Sciatic nerve (tissue), 2 donors: ENCODE results near the gene HOXA5. TPM values are rescaled to one million over a fixed set of nuclear protein-coding genes. Genes with fewer than 3 reads are reported as not detected.

Experiments
- ATAC-seq: fragments of 200-7000 bp; cut with Tn5 transposase; one replicate; pipeline ENCODE4 v1.9.1; 2020; ENCODE audit warnings: mild to moderate bottlenecking, moderate library complexity
- DNase-seq: peaks from one replicate; pipeline ENCODE4 v3.0.0-alpha.2; 2020; ENCODE audit warnings: low spot score
- intact Hi-C: fragments of 100-400 bp; cut with DNase I; formaldehyde crosslinking; loops from one replicate; pipeline ENCODE4 v1.14.2; 2022
- total RNA-seq: library from RNA; stranded (reverse); fragmentation: NEBNext Ultra II Directional; extraction: Animal tissue kit (Norgen Biotek cat#: 25700); gene quantifications from one replicate; pipeline ENCODE4 v1.2.1, GENCODE V29; 2021
- donor health status: DM: no; HTN: no; CAD: no.
- donor health status: DM: no; HTN: no; CAD: no.

Gene HOXA5
- total RNA-seq, 1 donor from 2014 or later, result 20.1 TPM

DNA sequence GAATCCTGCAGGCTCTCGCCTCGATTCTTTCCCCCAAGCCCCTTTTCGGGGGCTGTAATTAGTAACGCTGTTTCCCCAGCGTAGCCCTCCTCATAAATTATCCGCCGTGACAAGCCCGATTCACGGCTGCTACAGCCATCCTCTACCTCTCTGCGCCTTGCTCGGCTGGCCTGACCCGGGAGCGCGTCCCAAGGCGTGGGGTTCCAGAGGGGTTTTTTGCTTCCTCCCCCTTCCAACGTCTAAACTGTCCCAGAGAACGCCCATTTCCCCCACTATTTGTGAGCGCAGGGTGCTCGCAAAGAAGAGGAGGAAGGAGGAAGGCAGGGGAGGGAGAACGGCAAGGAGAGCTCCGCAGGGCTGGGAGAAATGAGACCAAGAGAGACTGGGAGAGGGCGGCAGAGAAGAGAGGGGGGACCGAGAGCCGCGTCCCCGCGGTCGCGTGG is 880 bp downstream of the HOXA5 start:
- ATAC-seq (no peak), DNase-seq (no peak)
- intact Hi-C loops, result no loop called here

DNA sequence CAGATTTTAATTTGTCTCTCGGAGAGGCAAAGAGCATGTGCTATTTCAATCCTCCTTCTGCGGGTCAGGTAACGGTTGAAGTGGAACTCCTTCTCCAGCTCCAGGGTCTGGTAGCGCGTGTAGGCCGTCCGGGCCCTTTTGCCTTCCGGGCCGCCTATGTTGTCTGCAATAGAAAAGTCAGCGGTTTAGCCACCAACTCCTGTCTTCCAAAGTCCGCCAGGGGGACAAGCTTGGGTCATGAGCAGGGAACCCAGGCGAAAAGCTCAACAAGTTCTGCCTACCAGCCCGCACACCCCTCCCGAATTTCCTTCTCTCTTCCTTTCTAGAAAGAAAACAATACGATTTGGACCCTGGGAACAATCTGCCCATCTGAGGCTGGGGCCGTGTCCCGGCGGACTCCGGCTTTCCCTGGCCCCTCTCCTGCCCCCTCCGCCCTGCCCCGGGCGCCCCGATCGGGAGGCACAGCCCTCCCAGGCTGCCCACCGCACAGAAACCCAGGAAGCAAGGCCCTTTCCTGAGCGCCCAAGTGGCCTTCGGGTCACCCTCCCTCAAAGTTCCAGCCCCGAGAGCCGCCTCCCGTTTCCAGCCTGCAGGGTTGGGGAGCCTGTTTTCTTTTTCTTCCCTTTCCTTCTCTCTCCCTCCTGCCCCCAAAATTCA is 1.4 kb downstream of the HOXA5 start:
- DNase-seq (peak; percentile 55), ATAC-seq (no peak)
- intact Hi-C loops, result no loop called here

DNA sequence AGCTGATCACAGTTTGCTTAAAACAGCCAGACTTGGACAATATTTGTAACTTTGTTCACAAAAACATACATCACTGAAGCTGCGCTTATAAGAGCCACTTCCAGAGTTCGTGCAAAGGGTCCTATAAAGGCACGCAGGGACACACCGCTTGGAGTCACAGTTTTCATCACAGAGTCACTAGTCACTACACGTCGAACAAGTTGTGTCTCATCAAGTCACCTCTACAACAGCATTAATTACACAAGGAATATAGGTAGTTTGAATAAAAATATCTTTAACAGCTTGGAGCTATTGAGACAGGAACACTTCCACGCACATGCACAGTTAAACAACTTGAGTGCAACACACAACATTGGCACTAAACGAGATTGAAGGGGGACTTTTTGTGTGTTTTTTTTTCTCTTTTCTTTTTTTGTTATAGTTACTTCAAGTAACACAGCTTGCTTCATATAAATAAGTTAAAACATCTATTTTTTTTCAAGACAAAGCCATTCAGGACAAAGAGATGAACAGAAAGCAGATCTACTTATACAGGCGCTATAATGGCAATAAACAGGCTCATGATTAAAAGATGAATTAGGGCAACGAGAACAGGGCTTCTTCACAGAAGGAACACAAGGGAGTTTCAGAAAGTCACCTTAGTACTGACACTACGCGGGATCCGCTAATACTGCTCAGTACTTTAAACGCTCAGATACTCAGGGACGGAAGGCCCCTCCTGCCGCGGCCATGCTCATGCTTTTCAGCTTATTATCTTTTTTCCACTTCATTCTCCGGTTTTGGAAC is 2.2 kb downstream of the HOXA5 start:
- ATAC-seq (no peak), DNase-seq (no peak)
- intact Hi-C loops, result no loop called here

DNA sequence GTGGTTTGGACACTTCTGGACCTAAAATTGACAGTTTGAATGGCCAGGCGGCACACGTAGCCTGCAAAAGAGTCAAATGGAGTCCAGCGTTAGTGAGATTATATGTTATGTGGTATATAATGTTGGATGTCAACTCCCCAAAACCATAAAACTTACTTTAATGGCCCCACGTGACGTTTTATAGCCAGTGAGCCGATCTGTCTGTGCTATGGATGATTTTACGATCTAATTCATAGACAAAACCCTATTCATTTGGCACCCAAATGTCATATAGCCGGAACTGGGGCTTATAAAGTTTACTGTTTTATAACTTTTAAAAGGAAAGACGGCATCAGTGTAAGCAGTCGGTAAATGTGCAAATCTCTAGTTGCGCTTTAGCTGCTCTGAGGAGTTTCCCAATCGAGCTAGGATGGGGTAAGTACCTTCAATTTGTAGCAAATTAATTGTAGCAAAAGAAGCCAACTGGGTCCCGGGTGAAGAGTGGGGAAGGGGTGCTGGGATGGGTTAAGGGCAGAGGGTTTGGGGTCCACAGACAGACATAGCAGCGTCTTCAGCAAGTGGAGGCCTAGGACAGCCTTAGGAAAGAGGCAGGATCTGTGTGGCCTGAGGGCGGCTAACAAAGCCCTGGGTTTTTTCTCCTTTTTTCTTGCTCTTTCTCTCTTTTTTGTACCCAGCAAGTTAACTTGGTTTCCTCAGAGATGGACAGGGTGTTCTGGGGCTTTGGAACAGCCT is 3.2 kb downstream of the HOXA5 start:
- no peak for ATAC-seq
- intact Hi-C loops, result no loop called here
- no peak for DNase-seq

DNA sequence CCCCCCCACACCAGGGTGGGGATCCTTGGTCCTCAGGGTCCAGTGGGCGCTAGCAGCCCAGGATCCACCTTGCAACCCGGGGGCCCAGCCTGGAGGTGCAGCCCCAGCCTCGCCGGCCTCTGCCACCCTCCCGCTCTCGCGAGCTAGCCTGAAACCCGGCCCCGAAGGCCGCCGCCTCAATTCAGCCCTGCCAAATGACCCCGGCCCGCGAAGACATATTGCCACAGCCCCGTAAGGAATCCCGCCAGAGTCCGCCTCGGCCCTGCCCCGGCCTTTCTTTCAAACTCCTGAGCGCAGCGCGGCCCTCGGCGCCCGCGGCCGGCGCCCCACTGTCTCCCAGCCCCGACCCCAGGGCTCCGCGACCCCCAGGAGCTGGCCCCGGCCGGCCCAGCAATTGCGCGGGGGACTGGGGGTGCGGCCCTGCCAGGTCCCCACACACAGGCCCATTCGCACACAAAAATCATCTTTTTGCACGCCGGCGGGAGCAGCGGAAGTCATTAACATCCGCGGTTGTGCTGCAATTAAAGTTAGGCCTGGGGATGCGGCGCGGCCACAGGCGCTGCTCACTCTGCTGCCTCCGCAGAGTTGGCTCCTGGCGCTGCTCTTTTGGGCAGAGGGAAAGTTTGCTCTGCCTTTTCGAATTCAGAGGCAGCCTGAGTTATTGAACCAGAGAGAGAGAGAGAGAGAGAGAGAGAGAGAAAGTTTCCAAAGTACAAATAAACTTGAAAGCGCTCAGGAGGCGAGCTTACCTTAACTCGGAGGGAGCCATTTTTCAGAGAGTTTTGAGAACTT is 4.0 kb downstream of the HOXA5 start:
- ATAC-seq, result no peak
- DNase-seq, result peak; percentile 66
- intact Hi-C loops, result no loop called here

DNA sequence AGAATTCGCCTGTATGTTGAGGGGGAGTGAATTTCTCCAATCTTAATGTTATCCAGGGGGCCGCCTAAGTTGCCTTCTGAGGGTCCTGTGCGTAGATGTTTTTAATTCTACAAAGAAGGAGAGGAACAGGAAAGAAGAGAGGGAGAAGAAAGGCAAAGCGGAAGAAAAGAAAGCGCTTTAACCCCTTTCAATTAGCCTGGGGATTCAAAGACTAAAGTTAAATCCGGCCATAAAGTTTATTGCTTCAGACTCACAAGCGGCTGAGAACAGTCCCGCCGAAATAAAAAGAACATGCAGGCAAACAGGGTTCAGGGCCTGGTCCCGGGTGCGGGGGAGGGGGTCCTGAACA is 4.5 kb downstream of the HOXA5 start:
- intact Hi-C loops, result no loop called here
- ATAC-seq (no peak), DNase-seq (no peak)

DNA sequence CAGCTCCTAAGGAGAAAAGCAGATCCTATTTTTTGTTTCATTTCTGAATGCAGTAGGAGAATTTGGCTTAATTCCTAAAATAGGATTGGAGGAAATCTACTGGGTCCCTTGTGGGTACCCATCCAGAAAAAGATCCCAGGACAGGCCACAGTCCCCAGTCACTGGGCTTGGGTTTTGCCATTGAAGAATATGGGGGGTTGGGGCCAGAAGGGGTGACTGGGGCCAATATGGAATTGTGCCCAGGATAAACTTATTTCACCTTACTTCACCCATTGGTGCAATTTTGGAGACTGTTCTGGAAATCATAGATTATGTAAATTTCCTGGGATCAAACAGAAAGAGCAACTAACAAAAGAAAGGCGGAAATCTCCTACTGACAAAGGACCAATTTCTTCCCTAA is 5.0 kb downstream of the HOXA5 start:
- ATAC-seq (no peak), DNase-seq (no peak)
- intact Hi-C loops, result no loop called here

DNA sequence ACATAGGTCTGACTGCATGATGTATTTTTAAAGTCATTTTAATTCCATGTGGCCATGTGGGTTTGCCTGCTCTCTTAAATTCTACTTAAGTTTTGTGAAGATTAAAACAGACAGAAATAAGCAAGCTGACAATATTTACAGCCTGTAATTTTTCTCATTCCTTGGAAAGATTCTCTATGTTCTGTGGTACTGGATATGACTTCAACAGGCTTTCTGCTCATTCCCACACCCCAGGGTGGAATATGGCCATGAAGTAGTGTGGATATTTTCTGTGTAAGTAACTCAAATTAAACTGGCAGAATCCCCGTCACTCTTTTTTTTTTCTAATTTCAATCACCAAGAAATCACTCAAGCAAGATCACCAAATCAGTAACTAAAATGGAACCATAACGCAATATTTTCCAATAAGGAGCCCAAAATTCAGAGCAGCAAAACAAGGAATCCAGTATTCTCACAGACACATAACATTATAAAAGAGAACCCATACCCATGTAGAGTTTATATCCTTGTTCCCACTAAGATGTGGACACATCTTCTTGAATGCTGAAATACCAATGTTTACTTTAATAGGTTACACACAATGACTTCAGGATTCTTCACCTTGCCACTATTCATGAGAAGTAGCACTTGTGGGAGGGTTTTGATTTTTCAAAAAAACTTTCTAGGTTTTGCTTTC is 5.7 kb downstream of the HOXA5 start:
- intact Hi-C loops, result no loop called here
- DNase-seq (no peak), ATAC-seq (no peak)

DNA sequence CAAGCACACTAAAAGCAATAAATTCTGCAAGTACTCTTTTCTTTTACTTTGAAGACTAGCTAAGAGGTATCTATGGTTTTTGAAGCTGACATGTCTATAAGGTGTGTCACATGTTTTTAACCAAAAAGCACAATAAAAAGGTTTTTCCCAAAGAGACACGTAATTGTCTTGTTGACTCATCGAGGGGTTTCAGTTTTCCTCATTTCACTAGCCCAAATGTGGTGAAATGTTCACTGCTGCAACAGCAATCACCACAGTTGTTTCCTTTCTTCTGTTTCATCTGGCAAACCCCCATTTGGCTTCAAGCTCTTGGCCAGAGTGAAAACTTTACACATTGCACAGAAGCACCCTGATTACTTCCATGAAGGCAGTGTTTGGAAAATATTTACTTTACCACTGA is 9.1 kb downstream of the HOXA5 start:
- ATAC-seq (peak; percentile 50), DNase-seq (no peak)

DNA sequence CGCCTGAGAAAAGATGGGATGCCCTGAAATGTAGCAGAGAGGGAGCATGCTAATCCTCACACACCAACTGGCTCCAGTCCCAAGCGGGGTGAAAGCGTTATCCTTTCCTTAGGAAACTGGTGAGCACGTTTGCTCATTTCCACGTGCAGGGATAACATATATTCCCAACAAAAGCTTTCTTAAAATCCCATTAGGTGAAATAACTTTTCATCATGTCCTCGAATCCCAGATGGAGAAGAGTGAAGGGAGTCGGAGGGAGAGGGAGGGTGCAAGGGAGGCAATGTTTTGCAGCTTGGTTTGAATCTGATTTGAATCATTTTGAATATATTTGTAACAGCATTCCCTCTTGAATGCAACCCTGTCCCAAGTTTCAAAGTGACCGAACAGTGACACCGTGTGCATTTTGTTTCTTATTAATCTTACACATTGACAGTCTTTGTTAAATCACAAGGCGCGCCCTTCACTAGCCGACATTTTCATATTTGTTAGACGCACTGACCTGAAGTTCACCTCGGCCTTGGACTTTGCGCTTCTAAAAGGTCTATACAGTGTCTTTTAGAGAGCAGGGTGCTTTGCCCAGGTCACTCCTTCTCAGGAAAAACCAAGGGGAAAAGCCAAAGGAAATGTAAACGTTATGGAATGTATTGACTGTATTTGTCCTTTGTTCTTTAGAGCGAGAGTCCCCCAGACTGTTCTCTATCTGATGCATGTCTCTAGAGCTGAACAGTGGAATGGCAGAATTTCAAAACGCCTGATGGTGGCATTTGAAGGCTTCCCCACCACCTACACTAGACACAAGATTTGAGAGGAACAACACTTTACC is 9.9 kb downstream of the HOXA5 start:
- intact Hi-C loops, result no loop called here
- DNase-seq (no peak), ATAC-seq (no peak)

More for the DNA sequence above, 9.1 kb downstream of the HOXA5 start:
- intact Hi-C loops, result no loop called here

DNA sequence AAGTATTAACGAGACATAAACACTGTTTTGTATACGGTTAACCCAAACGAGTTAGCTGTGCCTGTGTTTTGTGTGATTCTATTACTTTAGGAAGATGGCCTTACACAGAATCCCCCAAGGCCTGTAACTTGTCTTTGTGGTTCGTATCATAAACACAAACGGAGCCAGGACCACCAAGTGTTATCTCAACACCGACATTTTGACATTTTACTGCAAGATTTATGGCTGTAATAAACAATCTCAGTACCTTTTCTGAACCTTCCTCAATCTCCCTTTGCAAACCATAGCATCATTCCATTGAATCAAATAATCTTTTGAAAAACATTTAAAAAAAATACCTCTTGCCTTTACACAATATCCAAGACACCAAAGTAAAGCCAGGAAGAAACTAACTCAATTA is 10.5 kb downstream of the HOXA5 start:
- DNase-seq (no peak), ATAC-seq (no peak)
- intact Hi-C loops, result no loop called here

DNA sequence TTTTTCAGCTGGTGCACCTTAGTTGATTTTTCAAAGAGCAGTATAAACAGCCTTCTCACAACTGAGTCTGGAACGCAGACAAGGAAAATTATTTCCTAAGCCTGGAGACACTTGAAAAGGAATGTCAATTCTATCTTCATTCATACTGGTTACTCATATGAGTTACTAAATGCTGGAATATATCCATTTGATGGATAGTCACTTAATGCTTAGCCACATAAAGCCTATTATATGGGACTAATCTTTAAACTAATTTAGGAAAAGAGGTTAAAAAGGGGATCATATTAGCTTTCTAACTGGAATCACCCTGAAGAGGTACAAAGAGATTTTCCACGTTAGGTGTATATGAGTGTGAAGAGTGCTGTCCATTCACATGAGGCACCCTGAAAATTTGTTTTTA is 11.3 kb downstream of the HOXA5 start:
- DNase-seq (no peak), ATAC-seq (no peak)
- intact Hi-C loops, result no loop called here

DNA sequence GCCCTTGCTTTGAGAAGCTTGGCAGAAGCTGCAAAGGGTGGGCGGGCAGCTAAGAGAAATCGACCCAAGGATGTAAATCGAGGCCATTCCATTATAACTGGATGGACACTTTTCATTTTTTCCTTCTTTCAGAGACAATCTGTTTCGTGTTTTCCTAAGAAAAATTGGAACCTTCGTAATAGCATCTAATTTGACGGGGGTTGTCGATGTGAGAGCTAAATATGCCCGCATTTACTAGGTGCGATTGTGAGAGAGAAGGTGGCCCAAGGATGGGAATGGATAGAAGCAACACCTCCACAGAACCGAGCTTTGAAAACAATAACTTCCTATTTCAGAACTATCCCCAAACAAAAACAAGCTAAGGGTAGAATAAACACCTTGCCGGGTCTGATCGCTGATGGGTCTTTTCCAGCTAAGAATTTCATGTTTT is 12.1 kb downstream of the HOXA5 start:
- intact Hi-C loops, result no loop called here
- no peak for DNase-seq

DNA sequence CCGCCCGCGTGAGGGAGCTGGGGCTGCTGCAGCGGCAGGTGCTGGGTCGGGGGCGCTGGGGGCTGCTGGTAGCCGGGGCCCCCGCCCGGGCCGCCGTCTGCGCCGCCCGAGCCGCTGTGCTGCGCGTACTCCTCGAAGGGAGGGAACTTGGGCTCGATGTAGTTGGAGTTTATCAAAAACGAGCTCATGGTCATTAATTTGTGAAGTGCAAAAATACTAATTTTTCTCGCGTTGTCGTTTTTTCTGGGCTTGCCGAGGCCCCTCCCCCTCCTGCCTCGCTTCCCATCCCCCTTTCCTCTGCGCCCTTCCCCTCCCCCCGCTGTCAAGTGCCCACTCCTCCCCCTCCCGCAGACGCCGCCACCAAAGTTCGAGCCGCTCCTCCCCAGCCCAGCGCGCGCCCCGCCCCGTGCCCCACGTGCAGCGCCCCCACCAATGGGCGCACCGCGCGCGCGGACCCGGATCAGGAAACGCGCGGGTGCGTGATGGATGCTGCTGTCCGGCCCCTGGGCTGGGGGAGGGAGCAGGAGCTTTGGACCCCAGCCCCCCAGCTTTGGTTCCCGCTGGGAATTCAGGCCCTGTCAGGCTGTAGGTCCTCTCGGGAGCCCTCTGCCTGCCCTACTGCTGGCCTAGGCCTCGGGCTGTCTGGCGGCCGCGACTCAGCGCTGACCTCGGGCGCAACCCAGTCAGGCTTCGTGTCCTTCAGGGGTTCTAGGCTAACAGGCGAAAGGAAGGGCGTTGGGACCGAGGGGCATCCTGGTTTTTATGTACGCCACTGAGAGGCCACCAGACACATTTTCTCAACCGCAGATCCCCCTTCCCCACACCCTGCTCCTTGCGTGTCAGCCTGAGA is 12.7 kb downstream of the HOXA5 start, which contains the start of gene HOXA4:
Gene HOXA4 (minus strand): TSS at position 218 of the 850 bp plus-strand sequence. CDS start 24 bp downstream, at position 194.
- ATAC-seq, result peak; percentile 97
- DNase-seq, result peak; percentile 96
- intact Hi-C loops, result no loop called here

More for the DNA sequence above, 12.1 kb downstream of the HOXA5 start:
- ATAC-seq, result no peak

DNA sequence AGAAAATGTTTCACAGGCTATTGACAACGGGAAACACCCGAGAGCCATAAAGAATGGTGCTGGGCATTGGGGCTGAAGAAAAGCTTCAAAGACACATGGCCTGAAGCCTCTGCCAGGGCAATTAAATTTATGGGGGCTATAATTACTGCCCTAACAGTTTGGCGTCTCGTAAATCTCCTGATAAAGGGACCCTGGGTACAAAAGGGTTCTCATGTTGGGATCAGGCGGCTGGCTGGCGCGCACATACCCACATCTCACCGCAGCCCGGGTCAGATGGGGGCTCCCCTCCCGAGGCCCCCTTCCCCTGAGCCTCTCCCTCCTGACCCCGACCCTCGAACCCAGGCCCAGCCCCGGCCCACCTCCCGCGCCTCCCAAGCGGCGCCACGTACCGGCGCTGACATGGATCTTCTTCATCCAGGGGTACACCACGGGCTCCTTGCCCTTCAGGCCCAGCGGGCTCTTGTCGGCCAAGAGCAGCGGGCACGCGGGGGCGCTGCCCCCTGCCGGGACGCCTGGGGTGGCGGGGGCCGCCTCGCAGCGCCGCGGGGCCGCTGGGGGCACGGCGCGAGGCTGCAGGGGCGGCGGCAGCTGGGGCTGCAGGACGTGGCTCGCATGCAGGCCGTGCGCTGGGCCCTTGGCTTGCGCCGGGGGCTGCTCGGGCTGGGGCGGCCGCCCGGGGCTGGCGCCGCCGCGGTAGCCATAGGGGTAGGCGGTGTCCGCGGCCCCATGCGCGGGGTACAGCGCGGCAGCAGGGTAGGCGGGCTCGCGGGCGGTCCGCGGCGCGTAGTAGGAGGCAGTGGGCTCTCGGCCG is 13.5 kb downstream of the HOXA5 start:
- DNase-seq (peak; percentile 65), ATAC-seq (no peak)
- intact Hi-C loops, result no loop called here
